GM19452 (cell line): ENCODE data around the gene ST3GAL4.
A peak's percentile ranks its signal among the peaks of the same experiment; 100 is the strongest.

Source experiments
- ATAC-seq: cut with Tn5 transposase; IDR thresholded peaks from one replicate; pipeline ENCODE4 v1.9.1; 2021; ENCODE audit not compliant: unreplicated experiment

ST3GAL4 gene

GRCh38 chr11:126419801-126420697 lies 64.6 kb downstream of the ST3GAL4 start:
- peak; percentile 61 for ATAC-seq

- no peak for ATAC-seq
Observed at GRCh38 chr11:126420698-126421256, 65.3 kb downstream of the ST3GAL4 start.

DNA sequence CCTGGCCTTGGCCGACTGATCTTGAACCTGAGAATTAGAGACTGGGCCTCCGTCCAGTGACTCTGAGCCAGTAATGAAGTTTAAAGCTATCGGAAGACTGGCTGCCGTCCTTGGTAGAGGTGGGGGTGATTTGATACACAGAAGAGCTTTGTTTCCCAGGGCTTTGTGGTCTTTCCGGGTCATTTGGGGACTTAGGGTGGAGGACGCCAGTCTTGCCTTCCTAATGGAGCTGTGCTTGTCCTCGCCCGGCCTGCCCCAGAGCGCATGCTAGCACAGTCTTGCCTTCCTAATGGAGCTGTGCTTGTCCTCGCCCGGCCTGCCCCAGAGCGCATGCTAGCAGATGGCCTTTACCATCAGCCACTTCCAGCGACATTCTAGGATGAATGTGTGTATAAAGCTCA lies 65.8 kb downstream of the ST3GAL4 start:
- ATAC-seq, result no peak

DNA sequence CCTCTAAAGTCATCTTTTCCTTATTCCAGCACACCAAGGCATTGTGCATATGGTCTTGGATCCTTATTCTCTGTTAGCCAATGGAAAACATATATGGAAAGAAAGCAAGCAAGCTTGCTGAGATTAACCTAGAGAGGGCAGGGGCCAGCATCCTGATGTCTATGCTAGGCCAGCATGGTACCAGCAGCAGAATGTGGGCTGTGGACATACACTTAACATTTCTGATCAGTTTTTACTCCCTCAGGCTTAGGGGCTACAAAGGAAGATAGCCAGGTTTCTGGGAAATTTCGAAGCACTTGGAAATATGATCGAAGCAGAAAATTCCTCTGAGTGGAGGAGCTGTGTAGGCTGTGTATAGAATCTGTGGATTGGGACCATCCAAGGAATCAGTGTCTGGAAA lies 67.0 kb downstream of the ST3GAL4 start:
- no peak for ATAC-seq

GRCh38 chr11:126423154-126423553 lies 67.7 kb downstream of the ST3GAL4 start:
- no peak for ATAC-seq

DNA sequence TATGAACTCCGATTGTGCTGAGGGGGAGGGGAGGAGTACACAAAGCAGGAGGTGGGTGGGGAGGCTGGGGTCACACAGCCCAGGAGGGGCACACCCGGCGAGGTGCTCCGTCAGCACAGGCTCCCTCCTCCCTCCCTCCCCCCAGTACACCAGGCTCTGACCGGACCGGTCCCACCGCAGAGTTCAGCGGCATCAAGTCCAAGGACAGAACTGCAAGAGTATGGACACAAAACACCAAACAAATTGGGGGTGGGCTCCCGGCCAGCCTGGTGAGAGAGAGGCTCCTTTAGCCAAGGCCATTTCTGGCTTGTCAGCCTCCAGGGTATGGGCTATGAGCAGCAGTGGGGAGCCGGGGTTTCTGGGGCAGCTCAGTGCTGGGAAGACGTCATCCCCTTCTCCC lies 68.3 kb downstream of the ST3GAL4 start:
- ATAC-seq, result no peak

GRCh38 chr11:126424471-126425039 lies 69.1 kb downstream of the ST3GAL4 start:
- ATAC-seq, result no peak

DNA sequence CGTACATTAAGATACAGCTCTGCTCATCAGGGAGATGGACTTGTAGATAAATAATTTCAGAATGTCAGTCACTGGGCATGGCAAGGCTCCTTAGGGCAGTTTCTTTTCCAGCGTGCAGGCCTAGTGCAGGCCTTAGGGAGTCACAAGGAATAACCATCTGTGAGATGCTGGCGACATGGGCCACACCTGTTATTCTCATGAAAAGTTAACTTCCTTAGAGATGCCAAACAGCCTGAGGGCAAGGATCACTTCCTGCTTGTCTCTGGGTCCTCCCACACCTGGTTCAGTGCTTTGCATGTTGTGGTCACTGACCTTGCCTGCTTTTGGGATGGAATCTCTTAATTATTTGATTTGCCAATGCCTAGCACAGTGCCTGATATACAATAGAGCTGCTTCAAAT lies 70.6 kb downstream of the ST3GAL4 start:
- ATAC-seq, result no peak

GRCh38 chr11:126426820-126427749 lies 71.6 kb downstream of the ST3GAL4 start:
- peak; percentile 89 for ATAC-seq

DNA sequence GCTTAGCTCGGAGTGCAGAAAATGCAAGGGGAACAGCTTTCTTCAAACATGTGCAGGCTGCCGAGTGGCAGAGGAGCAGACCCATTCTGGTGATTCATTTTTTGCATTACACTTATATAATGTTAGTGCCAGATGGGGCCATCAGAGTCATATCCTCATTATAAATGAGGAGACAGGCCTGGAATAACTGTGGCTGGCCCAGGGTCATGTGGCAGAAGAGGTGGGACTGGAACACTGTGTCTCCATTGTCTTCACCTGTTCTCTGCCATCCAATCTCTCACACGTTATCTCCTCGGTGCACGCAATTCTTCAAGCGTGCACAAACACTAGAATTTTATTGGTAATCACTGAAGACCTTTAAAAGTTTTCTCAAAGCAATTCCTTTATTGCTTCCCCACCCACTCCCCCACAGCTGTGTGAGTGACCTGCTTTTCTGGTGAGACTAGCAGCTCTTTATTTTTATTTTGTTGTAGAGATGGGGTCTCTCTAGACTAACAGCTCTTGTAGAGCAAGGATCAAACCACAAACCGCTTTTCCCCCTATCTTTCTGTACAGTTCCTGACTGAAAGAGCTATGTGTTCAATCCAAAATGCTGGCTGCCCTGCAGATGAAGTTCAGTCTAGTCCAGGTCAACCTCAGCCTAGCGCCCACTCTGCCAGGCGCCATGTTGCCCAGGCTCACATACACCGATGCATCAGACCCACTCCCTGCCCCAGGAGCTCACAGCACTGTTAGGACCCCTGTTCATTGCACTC lies 75.3 kb downstream of the ST3GAL4 start:
- no peak for ATAC-seq

DNA sequence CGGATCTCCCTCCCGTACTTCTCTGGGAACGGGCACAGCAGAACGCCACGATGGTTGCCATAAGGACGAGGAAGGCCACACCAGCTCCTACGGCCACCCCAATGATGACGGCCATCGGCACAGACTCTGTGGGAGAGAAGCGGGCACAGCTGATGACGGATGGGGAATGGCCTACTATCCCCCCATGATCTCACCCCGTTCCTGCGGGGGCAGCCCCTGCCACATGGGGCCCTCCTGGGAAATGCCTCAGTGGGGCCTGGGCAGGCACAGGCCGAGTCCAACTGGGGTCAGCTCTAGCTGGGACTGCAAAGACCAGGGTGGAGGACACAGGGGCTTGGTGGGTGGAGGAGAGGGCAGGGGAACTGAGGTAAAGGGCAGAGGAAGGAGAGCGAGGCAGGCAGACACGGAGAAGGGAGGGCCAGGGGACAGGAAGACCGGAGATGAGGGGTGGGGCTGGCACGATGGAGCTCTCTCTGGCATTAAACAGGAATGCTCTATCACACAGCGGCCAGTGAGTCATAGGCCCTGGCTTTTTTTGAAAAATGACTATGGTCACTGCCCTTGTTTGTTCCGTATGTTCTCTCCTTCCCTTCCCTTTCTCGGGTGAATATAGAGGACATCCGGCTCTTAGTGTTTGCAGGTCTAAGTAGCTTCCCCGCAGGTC lies 76.0 kb downstream of the ST3GAL4 start:
- no peak for ATAC-seq

GRCh38 chr11:126432065-126432461 lies 76.6 kb downstream of the ST3GAL4 start:
- no peak for ATAC-seq

- no peak for ATAC-seq
Observed at GRCh38 chr11:126432525-126432924, 77.0 kb downstream of the ST3GAL4 start.

GRCh38 chr11:126433244-126433846 lies 77.9 kb downstream of the ST3GAL4 start:
- no peak for ATAC-seq

- ATAC-seq, result no peak
Observed at GRCh38 chr11:126433989-126434949, 78.8 kb downstream of the ST3GAL4 start.

GRCh38 chr11:126434950-126435335 lies 79.5 kb downstream of the ST3GAL4 start:
- no peak for ATAC-seq

DNA sequence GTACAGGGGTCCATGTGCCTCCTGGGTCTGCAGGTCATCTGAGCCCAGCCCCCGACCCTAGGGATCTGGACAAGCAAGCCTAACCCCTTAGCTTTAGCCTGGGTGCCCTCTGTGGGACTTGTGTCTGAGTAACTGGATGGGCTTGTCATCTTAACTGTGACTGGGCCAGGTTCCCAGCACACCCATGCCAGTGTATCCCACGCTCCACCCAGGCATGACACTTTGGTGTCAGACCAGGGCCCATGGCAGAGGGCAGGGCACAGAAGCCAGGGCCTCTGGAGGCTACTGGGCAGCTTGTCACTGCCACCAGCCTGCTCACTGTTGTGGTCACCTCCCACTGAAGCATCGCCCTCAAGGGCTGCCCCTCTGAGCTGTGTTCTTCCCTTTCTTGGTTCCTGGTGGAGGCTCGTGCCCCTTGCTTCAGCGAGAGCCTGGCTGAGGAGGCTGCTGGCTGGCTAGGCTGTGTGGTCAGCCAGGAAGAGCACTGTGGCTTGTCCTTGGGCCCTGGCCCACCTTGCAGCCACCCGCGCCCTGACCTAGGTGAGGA lies 80.8 kb downstream of the ST3GAL4 start:
- no peak for ATAC-seq

- no peak for ATAC-seq
Observed at GRCh38 chr11:126437731-126438130, 82.2 kb downstream of the ST3GAL4 start.
